Colonic mucosa (tissue), 4 donors: ENCODE data around the gene HES4. TPM values are rescaled to one million over a fixed set of nuclear protein-coding genes. Genes with fewer than 3 reads are reported as not detected.
A peak's percentile ranks its signal among the peaks of the same experiment; 100 is the strongest.

ENCODE experiments used
- DNase-seq: peaks from one replicate; pipeline ENCODE4 v3.0.0-alpha.2; 2020
- H3K27ac ChIP-seq: fragments of 200-600 bp; one replicate; pipeline ENCODE4 v1.8.0; 2021
- H3K27me3 ChIP-seq: fragments of 200-600 bp; one replicate; pipeline ENCODE4 v1.8.0; 2021
- H3K36me3 ChIP-seq: fragments of 200-600 bp; one replicate; pipeline ENCODE4 v1.8.0; 2021
- H3K4me1 ChIP-seq: fragments of 200-600 bp; one replicate; pipeline ENCODE4 v1.8.0; 2021; ENCODE audit warnings: mild to moderate bottlenecking
- H3K4me3 ChIP-seq: fragments of 200-600 bp; one replicate; pipeline ENCODE4 v1.8.0; 2021
- H3K9ac ChIP-seq, 2 donors: one replicate each; pipeline ENCODE4 v1.7.0; 2013; ENCODE audit warnings: control low read depth in 2 of 2, low read depth in 2 of 2, low read length in 2 of 2
- H3K9me3 ChIP-seq: fragments of 200-600 bp; one replicate; pipeline ENCODE4 v1.8.0; 2021
- intact Hi-C: fragments of 100-400 bp; cut with DNase I; formaldehyde crosslinking; loops from one replicate; pipeline ENCODE4 v1.14.1; 2022
- total RNA-seq, 2 donors: library from RNA; stranded (reverse); fragmentation: NEBNext Ultra II Directional in 1 of 2; extraction: Animal tissue kit (Norgen Biotek cat#: 25700) in 1 of 2; gene quantifications; one replicate each; pipeline ENCODE4 v1.2.1, GENCODE V29; 2021
- TF ChIP-seq, protein P1 (sequence below): fragments of 200-600 bp; IDR thresholded peaks from one replicate; pipeline ENCODE4 v1.8.0; 2022; ENCODE audit warnings: antibody characterized with exemption, mild to moderate bottlenecking
- donor health status: healthy.
- donor health status: DM: no; HTN: no; CAD: no.
- donor health status: DM: no; HTN: no; CAD: no.

HES4 gene
- total RNA-seq, 2 donors from 2014 or later: 30.5 to 47.3 TPM

DNA sequence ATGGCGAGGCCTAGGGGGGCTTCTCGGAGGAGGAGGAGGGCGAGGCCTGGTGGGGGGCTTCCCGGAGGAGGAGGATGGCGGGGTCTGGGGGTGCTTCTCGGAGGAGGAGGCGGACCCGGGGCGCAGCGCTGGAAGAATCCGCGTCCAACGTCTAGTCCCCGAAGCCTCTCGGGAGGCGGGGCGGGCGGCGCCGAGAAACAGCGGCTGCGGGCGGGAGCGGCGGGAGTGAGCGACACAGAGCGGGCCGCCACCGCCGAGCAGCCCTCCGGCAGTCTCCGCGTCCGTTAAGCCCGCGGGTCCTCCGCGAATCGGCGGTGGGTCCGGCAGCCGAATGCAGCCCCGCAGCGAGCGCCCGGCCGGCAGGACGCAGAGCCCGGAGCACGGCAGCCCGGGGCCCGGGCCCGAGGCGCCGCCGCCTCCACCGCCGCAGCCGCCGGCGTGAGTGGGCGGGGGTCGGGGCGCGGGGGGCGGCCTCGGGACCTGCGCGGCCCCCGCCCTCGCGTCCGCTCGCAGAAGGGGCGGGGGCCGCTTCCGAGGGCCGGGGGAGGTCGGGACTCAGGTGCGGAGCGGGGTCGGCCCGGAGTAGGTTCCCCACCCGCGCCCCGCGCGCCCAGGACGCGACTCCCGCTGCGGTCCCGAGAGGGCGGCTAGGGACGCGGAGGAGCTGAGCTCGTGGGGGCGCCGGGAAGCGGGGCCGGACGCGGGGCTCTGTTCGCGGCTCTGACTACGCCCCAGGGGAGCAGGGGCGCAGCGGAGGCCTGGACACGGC is 39.4 kb downstream of the HES4 start, which contains the start of gene KLHL17:
KLHL17 (plus strand) TSS at position 222 of the 769 bp plus-strand sequence; CDS start at position 332, 110 bp downstream.
- no peaks in the 10 kb centered on the region for H3K4me1 ChIP-seq
- H3K4me3 ChIP-seq: peak within 1 kb of the TSS; percentile 97
- DNase-seq: peak; percentile 91
- no peaks in the 10 kb centered on the region for H3K9me3 ChIP-seq
- no peaks in the 10 kb centered on the region for H3K36me3 ChIP-seq
- H3K9ac ChIP-seq: peak within 1 kb of the TSS in 1 of 2 donors; percentile 74
- TF ChIP-seq, protein P1, sequence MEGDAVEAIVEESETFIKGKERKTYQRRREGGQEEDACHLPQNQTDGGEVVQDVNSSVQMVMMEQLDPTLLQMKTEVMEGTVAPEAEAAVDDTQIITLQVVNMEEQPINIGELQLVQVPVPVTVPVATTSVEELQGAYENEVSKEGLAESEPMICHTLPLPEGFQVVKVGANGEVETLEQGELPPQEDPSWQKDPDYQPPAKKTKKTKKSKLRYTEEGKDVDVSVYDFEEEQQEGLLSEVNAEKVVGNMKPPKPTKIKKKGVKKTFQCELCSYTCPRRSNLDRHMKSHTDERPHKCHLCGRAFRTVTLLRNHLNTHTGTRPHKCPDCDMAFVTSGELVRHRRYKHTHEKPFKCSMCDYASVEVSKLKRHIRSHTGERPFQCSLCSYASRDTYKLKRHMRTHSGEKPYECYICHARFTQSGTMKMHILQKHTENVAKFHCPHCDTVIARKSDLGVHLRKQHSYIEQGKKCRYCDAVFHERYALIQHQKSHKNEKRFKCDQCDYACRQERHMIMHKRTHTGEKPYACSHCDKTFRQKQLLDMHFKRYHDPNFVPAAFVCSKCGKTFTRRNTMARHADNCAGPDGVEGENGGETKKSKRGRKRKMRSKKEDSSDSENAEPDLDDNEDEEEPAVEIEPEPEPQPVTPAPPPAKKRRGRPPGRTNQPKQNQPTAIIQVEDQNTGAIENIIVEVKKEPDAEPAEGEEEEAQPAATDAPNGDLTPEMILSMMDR: no peak
- no peaks in the 10 kb centered on the region for H3K27me3 ChIP-seq
- H3K27ac ChIP-seq: no peak within 1 kb of the TSS
- intact Hi-C loops: no loop called here

DNA sequence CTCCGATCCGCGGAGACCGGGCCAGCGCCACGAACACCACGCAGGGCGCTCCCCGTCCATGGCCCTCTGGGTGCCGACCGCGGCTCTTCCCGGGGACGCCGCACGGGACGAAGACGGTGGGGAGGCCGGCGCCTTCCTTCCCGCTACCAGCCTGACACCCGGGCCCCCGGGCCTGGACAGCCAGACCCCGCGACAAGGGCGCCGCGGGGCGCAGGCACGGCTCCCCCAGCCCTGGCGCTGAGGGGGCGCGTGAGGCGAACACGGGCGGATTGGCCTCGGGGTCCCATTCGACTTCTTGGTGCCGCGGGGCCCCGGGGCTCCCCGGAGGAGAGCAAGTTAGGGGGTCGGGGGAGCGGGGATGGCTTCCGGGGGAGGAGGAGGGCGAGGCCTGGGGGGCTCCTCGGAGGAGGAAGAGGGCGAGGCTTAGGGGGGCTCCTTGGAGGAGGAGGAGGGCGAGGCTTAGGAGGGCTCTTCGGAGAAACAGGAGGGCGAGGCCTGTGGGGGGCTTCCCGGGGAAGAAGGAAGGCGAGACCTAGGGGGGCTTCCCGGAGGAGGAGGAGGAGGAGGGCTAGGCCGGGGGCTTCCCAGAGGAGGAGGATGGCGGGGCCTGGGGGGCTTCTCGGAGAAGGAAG is 40.0 kb downstream of the HES4 start:
- H3K27me3 ChIP-seq: no peaks in the 10 kb centered on the region
- H3K36me3 ChIP-seq: no peaks in the 10 kb centered on the region
- no peak overlapping the region for H3K27ac ChIP-seq
- H3K4me3 ChIP-seq: peak overlapping the region; percentile 97
- no peaks in the 10 kb centered on the region for H3K4me1 ChIP-seq
- TF ChIP-seq, protein P1: no peak
- no peaks in the 10 kb centered on the region for H3K9me3 ChIP-seq
- H3K9ac ChIP-seq: peak overlapping the region in 1 of 2 donors; percentile 74
- DNase-seq: no peak
- intact Hi-C loops: no loop called here

DNA sequence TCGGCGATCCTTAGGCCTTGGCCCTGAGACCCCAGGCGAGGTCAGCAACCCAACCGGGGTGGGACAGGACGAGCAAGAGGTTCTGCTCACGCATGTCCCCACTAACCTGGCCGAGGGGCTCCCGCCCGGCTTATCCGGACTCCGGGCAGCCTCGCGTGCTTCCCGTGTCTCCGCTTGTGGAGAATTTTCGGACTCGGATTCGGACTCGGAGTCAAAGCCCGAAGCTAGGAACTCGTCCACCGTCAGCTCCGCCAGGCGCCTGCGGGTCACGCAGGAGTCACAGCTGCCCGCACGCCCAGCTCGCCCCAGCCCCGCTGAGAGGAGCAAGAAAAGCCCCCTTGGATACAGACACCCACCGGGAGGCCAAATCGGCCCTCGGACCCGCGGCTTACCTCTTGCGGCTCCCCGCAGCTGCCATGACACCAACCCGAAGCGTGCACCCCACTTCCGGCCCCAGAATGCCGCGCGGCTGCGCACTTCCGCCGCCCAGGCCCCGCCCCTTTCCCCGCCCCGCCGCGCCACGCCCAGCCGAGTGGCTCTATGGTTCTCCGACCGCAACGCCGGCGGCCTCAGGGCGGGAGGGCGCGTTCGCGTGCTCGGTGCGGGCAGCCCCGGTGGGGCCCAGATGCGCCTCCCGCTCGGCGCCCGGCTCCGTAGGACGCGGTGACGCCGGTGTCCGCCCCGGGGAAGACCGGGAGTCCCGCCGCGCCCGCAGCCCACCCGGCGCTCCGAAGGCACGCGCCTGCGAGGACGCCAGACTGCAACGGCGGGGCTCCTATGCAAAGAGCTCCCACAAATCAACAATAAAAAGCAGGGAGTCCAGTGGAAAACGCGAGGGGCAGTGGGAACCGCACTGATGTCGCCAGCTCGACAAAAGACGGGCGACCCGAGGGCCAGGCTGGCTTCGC is 40.8 kb downstream of the HES4 start, which contains the start of gene NOC2L:
NOC2L (minus strand) TSS at position 434 of the 908 bp plus-strand sequence; CDS start at position 418, 16 bp downstream.
- no peaks in the 10 kb centered on the region for H3K4me1 ChIP-seq
- intact Hi-C loops: no loop called here
- peak within 1 kb of the TSS; percentile 77 to 88 for H3K9ac ChIP-seq
- H3K4me3 ChIP-seq: peak within 1 kb of the TSS; percentile 97
- H3K36me3 ChIP-seq: no peaks in the 10 kb centered on the region
- no peaks in the 10 kb centered on the region for H3K27me3 ChIP-seq
- peak; percentile 96 for DNase-seq
- H3K27ac ChIP-seq: no peak within 1 kb of the TSS
- TF ChIP-seq, protein P1: no peak
- no peaks in the 10 kb centered on the region for H3K9me3 ChIP-seq

DNA sequence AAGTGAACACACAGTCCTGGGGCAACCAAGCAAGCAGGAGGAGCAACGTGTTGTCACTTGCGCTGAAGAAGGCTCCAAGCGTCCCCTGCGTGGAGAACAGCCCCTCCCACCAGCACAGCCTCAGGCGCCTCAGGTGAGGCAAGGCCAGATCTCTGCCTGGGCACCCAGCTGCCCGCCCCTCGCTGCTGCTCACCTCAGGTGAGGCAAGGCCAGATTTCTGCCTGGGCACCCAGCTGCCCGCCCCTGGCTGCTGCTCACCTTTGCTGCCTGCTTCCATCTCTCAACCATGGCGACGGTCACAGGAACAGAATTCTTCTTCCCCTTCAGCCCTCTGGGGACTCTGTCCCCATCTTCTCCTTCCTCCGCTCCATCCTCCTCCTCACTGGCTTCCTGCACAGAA is 43.3 kb downstream of the HES4 start:
- no peaks in the 10 kb centered on the region for H3K9me3 ChIP-seq
- no peak overlapping the region for H3K4me3 ChIP-seq
- no peaks in the 10 kb centered on the region for H3K4me1 ChIP-seq
- TF ChIP-seq, protein P1: no peak
- peaks cover 11% of the 10 kb centered on the region for H3K36me3 ChIP-seq
- H3K27me3 ChIP-seq: no peaks in the 10 kb centered on the region
- H3K9ac ChIP-seq: no peak overlapping the region
- no peak for DNase-seq
- H3K27ac ChIP-seq: no peak overlapping the region
- intact Hi-C loops: no loop called here

DNA sequence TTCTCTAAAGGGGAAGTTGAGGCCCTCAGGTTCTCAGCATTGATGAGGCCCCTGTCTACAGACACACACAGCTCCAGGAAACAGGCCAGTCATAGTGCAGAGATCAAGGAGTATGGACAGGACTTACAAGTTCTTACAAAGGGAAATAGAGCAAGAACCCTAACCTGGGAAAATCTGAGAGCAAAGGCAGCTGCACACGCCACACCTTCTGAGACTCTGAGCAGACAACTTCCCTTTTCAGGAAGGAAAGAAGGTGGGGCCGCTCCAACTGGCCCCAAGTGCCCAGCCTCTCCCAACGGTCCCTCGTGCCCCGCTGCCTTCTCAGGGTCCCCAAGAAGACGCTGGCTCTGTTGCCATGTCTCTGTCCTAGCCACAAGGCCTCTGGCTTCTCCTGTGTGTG is 44.4 kb downstream of the HES4 start:
- DNase-seq: no peak
- TF ChIP-seq, protein P1: no peak
- Histone ChIP-seq H3K27me3 (no peaks in the 10 kb centered on the region), H3K4me3 (no peak overlapping the region), H3K9me3 (no peaks in the 10 kb centered on the region), H3K4me1 (no peaks in the 10 kb centered on the region), H3K9ac (no peak overlapping the region), H3K27ac (no peak overlapping the region), H3K36me3 (peaks cover 11% of the 10 kb centered on the region)
- intact Hi-C loops: no loop called here
